Measurements from ENCODE around the gene ARID1B. TPM values are rescaled to one million over a fixed set of nuclear protein-coding genes. Genes with fewer than 3 reads are reported as not detected.

The ARID1B gene
- total and polyA plus RNA-seq, 7 donors: 8.4 to 115 (median 69.6) TPM

DNA sequence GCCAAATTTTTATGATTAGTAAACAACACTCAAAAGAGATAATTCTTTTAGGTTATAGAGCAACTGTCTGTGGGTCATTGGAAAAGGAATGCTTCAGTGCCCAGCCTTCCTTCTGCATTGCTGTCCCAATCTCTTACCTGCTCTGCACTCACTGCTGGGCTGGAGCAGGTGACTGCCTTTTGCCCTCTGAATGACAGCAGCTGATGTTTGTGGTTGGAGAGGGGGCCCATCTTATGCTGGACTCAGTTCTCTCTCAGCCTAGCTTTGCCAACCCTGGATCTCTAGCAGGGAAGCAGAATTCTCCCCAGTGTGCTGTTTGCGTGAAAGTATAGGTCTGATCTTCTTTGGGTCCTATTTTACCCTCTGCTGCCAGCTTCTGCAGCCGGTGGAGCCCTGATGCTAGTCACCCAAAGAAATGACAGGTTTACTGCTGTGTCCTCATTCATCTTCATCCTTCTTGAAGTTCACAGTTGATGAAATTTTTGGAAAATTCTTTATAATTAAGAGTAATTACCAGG is 193.5 kb downstream of the ARID1B start:
- TF ChIP-seq, protein P1, sequence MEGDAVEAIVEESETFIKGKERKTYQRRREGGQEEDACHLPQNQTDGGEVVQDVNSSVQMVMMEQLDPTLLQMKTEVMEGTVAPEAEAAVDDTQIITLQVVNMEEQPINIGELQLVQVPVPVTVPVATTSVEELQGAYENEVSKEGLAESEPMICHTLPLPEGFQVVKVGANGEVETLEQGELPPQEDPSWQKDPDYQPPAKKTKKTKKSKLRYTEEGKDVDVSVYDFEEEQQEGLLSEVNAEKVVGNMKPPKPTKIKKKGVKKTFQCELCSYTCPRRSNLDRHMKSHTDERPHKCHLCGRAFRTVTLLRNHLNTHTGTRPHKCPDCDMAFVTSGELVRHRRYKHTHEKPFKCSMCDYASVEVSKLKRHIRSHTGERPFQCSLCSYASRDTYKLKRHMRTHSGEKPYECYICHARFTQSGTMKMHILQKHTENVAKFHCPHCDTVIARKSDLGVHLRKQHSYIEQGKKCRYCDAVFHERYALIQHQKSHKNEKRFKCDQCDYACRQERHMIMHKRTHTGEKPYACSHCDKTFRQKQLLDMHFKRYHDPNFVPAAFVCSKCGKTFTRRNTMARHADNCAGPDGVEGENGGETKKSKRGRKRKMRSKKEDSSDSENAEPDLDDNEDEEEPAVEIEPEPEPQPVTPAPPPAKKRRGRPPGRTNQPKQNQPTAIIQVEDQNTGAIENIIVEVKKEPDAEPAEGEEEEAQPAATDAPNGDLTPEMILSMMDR (IDR thresholded peaks at IDR 0.05): no peak
- TF ChIP-seq EP300 (IDR thresholded peaks at IDR 0.05): no peak
- no peak for TF ChIP-seq POLR2A (IDR thresholded peaks at IDR 0.05)
- TF ChIP-seq POLR2AphosphoS5 (IDR thresholded peaks at IDR 0.05): no peak
- peaks cover 0 to 48% (median 26%) of the 10 kb centered on the region in 4 donors for H3K4me1 ChIP-seq
- H3K9me3 ChIP-seq: no peaks in the 10 kb centered on the region
- no peaks in the 10 kb centered on the region for H3K27me3 ChIP-seq
- WGBS, 2 donors: 93 to 94% methylated on average over 2 of the region's 2 CpGs
- H3K27ac ChIP-seq: no peak overlapping the region
- H3K4me3 ChIP-seq: no peak overlapping the region
- DNase-seq: no peak
- no peaks in the 10 kb centered on the region for H3K36me3 ChIP-seq
- intact Hi-C loops (cut with DNase I): no loop called here

DNA sequence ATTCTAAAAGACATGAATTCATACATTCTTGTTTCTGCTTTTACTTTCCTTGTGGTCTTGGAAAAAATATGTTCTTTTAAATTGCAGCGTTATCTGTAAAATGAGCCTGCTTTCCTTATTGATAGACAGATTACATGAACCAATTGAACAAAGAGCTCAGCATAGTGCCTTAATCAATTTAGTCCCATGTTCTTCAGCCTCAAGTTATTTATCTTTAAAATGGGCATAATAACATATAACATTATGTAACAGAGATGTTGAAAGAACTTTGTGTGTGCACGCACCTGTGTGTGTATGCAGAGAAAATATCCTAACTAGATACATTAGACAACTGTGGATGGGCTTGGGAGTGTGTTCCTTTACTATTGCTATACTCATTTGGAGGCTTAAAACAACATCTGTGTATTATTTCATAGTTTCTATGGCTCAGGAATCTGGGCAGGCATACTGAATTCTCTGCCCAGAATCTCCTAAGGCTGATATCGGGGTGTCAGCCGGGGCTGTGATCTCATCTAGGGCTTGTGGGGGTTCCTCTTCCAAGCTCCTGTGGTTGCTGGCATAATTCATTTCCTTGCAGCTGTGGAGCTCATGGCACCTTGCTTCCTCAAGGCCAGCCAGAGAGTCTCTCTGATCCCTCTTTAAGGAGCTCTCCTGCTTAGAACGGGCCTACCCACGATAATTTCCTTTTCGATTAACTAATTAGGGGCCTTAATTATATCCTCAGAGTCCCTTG is 194.1 kb downstream of the ARID1B start:
- TF ChIP-seq, protein P1 (IDR thresholded peaks at IDR 0.05): no peak
- TF ChIP-seq EP300 (IDR thresholded peaks at IDR 0.05): no peak
- TF ChIP-seq POLR2AphosphoS5 (IDR thresholded peaks at IDR 0.05): no peak
- TF ChIP-seq POLR2A (IDR thresholded peaks at IDR 0.05): no peak
- Histone ChIP-seq H3K4me3 (no peak overlapping the region), H3K27ac (no peak overlapping the region), H3K9me3 (no peaks in the 10 kb centered on the region), H3K27me3 (no peaks in the 10 kb centered on the region), H3K36me3 (no peaks in the 10 kb centered on the region), H3K4me1 (peaks cover 0 to 53% (median 32%) of the 10 kb centered on the region in 4 donors)
- intact Hi-C loops (cut with DNase I): no loop called here
- WGBS, 2 donors: 70 to 83% methylated on average over 7 of the region's 7 CpGs
- no peak for DNase-seq

DNA sequence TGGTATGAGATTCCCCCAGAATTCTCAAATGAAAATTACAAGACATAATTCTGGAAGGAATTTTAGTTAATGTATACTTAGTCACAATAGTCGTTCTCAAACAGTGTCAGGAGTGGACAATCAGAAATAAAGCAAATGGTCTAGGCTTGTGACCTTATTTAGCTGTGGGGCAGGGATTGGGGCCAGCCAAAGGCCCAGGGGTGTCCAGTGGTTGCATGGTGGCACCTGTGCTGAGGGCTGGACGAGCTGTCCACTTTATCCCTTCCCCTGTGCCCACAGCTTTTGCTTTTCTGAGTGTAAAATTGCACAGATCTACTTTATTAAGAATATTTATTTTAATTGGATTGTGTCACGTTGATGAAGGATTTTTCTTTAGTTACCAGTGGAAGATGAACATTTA is 195.0 kb downstream of the ARID1B start:
- Histone ChIP-seq H3K9me3 (no peaks in the 10 kb centered on the region), H3K27me3 (no peaks in the 10 kb centered on the region), H3K4me3 (no peak overlapping the region), H3K27ac (no peak overlapping the region), H3K4me1 (peaks cover 0 to 59% (median 37%) of the 10 kb centered on the region in 4 donors), H3K36me3 (no peaks in the 10 kb centered on the region)
- no peak for TF ChIP-seq EP300 (IDR thresholded peaks at IDR 0.05)
- TF ChIP-seq POLR2AphosphoS5 (IDR thresholded peaks at IDR 0.05): no peak
- no peak for TF ChIP-seq POLR2A (IDR thresholded peaks at IDR 0.05)
- TF ChIP-seq, protein P1 (IDR thresholded peaks at IDR 0.05): no peak
- intact Hi-C loops (cut with DNase I): no loop called here
- DNase-seq: no peak
- 67 to 76% methylated on average over 3 of the region's 3 CpGs for WGBS, 2 donors

DNA sequence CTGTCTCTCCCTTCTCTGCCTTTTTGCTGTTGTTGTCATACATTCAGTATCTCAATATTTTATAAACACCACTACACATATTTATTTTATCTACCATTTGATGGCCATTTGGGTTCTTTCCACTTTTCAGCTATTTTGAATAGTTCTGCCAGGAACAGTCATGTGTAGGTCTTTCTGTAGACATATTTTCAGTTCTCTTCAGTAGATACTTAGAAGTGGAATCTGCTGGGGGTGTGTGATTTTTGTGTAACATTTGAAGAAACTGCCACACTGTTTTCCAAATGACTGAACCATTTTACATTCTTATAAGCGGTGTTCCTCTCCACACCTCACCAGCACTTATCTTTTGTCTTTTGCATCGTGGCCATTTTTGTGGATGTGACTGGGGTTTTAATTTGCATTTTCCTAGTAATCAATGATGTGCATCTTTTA is 197.7 kb downstream of the ARID1B start:
- H3K4me3 ChIP-seq: no peak overlapping the region
- no peaks in the 10 kb centered on the region for H3K36me3 ChIP-seq
- WGBS, 2 donors: 69 to 90% methylated on average over 2 of the region's 2 CpGs
- intact Hi-C loops (cut with DNase I): loop anchor here (5.0 kb wide), 1 partner anchor 47 kb away; no protein-coding TSS in a partner anchor
- peaks cover 0 to 66% (median 52%) of the 10 kb centered on the region in 4 donors for H3K4me1 ChIP-seq
- H3K27ac ChIP-seq: no peak overlapping the region
- H3K9me3 ChIP-seq: no peaks in the 10 kb centered on the region
- no peak for DNase-seq
- H3K27me3 ChIP-seq: no peaks in the 10 kb centered on the region
- TF ChIP-seq POLR2AphosphoS5 (IDR thresholded peaks at IDR 0.05): no peak
- TF ChIP-seq POLR2A (IDR thresholded peaks at IDR 0.05): no peak
- TF ChIP-seq, protein P1 (IDR thresholded peaks at IDR 0.05): no peak
- TF ChIP-seq EP300 (IDR thresholded peaks at IDR 0.05): no peak
